ENCODE measurements around the gene CADM1.

Gene CADM1

GRCh38 chr11:115178705-115179104, 325.5 kb downstream of the CADM1 start:
- Mint-ChIP-seq H3K27ac (no peak overlapping the region), H3K27me3 (no peaks in the 10 kb centered on the region), H3K4me1 (ENCODE audit: low read depth) (no peaks in the 10 kb centered on the region), H3K36me3 (ENCODE audit: low read depth) (no peaks in the 10 kb centered on the region), H3K4me3 (no peak overlapping the region), H3K9me3 (no peaks in the 10 kb centered on the region)
- DNase-seq, result no peak

- H3K4me1 Mint-ChIP-seq (ENCODE audit: low read depth), result no peaks in the 10 kb centered on the region
- no peaks in the 10 kb centered on the region for H3K9me3 Mint-ChIP-seq
- no peaks in the 10 kb centered on the region for H3K27me3 Mint-ChIP-seq
- H3K27ac Mint-ChIP-seq, result no peak overlapping the region
- no peak overlapping the region for H3K4me3 Mint-ChIP-seq
- no peaks in the 10 kb centered on the region for H3K36me3 Mint-ChIP-seq (ENCODE audit: low read depth)
- no peak for DNase-seq
Measured at GRCh38 chr11:115173136-115173535, 331.1 kb downstream of the CADM1 start.

GRCh38 chr11:115170133-115170815, 333.9 kb downstream of the CADM1 start:
- Mint-ChIP-seq H3K36me3 (ENCODE audit: low read depth) (no peaks in the 10 kb centered on the region), H3K4me3 (no peak overlapping the region), H3K9me3 (no peaks in the 10 kb centered on the region), H3K4me1 (ENCODE audit: low read depth) (no peaks in the 10 kb centered on the region), H3K27ac (no peak overlapping the region), H3K27me3 (peaks cover 3% of the 10 kb centered on the region)
- peak; percentile 35 for DNase-seq

DNA sequence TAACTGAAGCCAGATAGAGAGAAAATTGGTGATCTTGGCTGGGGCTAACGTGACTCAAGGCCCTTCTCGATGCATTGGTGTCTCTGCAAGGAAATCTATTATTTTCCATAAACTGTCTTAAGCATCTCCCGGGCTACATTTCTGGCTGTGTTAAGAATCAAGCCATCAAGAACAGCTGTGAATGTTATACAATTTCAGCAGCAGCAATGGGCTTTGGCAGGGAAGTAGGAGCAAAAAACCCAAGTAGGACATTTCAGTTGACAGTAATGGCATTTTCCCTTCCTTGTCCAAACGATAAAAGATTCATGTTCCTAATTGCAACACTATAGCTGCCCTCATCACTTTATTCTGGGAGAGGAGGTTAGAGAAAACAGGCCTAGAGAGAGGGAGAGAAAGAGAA, 335.0 kb downstream of the CADM1 start:
- Mint-ChIP-seq H3K4me1 (ENCODE audit: low read depth) (no peaks in the 10 kb centered on the region), H3K4me3 (no peak overlapping the region), H3K36me3 (ENCODE audit: low read depth) (no peaks in the 10 kb centered on the region), H3K27me3 (peaks cover 7% of the 10 kb centered on the region), H3K27ac (no peak overlapping the region), H3K9me3 (no peaks in the 10 kb centered on the region)
- no peak for DNase-seq

GRCh38 chr11:115168686-115169085, 335.5 kb downstream of the CADM1 start:
- no peaks in the 10 kb centered on the region for H3K9me3 Mint-ChIP-seq
- no peaks in the 10 kb centered on the region for H3K36me3 Mint-ChIP-seq (ENCODE audit: low read depth)

GRCh38 chr11:115168229-115168671, 336.0 kb downstream of the CADM1 start:
- Mint-ChIP-seq H3K9me3 (no peaks in the 10 kb centered on the region), H3K36me3 (ENCODE audit: low read depth) (no peaks in the 10 kb centered on the region), H3K27ac (no peak overlapping the region), H3K27me3 (peaks cover 7% of the 10 kb centered on the region), H3K4me3 (no peak overlapping the region), H3K4me1 (ENCODE audit: low read depth) (no peaks in the 10 kb centered on the region)
- no peak for DNase-seq

More at GRCh38 chr11:115168686-115169085, 335.5 kb downstream of the CADM1 start:
- Mint-ChIP-seq H3K4me3 (no peak overlapping the region), H3K27ac (no peak overlapping the region), H3K4me1 (ENCODE audit: low read depth) (no peaks in the 10 kb centered on the region), H3K27me3 (peaks cover 7% of the 10 kb centered on the region)
- DNase-seq, result no peak

GRCh38 chr11:115167456-115167855, 336.8 kb downstream of the CADM1 start:
- no peak for DNase-seq
- Mint-ChIP-seq H3K4me1 (ENCODE audit: low read depth) (no peaks in the 10 kb centered on the region), H3K4me3 (no peak overlapping the region), H3K27me3 (peaks cover 7% of the 10 kb centered on the region), H3K9me3 (no peaks in the 10 kb centered on the region), H3K27ac (no peak overlapping the region), H3K36me3 (ENCODE audit: low read depth) (no peaks in the 10 kb centered on the region)

GRCh38 chr11:115166820-115167219, 337.4 kb downstream of the CADM1 start:
- Mint-ChIP-seq H3K27me3 (peaks cover 7% of the 10 kb centered on the region), H3K27ac (no peak overlapping the region), H3K9me3 (no peaks in the 10 kb centered on the region), H3K36me3 (ENCODE audit: low read depth) (no peaks in the 10 kb centered on the region), H3K4me3 (no peak overlapping the region), H3K4me1 (ENCODE audit: low read depth) (no peaks in the 10 kb centered on the region)
- DNase-seq, result no peak

- Mint-ChIP-seq H3K36me3 (ENCODE audit: low read depth) (no peaks in the 10 kb centered on the region), H3K4me3 (no peak overlapping the region), H3K9me3 (no peaks in the 10 kb centered on the region), H3K27ac (no peak overlapping the region), H3K4me1 (ENCODE audit: low read depth) (no peaks in the 10 kb centered on the region), H3K27me3 (peaks cover 11% of the 10 kb centered on the region)
- DNase-seq, result no peak
Measured at GRCh38 chr11:115164774-115165173, 339.4 kb downstream of the CADM1 start.

DNA sequence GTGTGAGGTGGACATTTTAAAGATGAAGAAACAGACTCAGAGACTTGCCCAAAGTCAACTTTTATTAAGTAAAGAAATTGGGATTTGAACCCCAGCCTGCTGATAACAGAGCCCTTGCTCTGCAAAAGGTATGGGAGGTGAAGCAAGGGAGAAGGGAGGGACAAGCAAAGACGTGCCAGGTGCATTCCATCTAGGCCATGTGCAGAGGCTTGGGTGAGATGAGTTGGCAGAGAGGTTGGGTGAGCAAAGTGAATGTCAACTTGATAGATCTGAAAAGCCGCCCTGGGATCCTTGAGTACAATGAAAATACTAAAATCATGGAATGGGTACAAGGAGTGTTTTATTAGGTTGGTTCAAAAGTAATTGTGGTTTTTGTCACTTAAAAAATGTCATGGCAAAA, 341.3 kb downstream of the CADM1 start:
- H3K4me3 Mint-ChIP-seq, result no peak overlapping the region
- no peaks in the 10 kb centered on the region for H3K9me3 Mint-ChIP-seq
- H3K36me3 Mint-ChIP-seq (ENCODE audit: low read depth), result no peaks in the 10 kb centered on the region
- no peaks in the 10 kb centered on the region for H3K4me1 Mint-ChIP-seq (ENCODE audit: low read depth)
- H3K27ac Mint-ChIP-seq, result no peak overlapping the region
- H3K27me3 Mint-ChIP-seq, result peaks cover 11% of the 10 kb centered on the region
- DNase-seq, result no peak

DNA sequence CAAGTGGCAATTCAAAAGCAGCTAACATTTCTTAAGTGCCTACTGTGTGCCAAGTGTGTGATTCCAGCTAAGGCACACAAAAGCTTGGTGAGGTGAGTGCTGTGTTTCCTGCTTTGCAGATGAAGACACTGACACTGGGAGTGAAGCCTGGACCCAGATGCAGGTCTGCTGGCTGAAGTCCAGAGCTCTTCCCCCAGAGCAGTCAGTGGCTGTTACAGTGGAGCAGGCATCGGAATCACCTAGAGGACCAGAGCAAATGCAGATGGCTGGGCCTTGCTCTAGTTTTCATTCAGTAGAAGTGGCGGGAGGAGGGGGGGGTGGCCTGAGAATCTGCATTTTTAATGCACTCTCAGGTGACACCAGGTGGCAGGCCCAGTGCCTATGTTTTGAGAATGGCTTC, 342.3 kb downstream of the CADM1 start:
- Mint-ChIP-seq H3K27ac (no peak overlapping the region), H3K27me3 (peaks cover 7% of the 10 kb centered on the region), H3K4me3 (no peak overlapping the region), H3K9me3 (no peaks in the 10 kb centered on the region), H3K4me1 (ENCODE audit: low read depth) (no peaks in the 10 kb centered on the region), H3K36me3 (ENCODE audit: low read depth) (no peaks in the 10 kb centered on the region)
- no peak for DNase-seq

DNA sequence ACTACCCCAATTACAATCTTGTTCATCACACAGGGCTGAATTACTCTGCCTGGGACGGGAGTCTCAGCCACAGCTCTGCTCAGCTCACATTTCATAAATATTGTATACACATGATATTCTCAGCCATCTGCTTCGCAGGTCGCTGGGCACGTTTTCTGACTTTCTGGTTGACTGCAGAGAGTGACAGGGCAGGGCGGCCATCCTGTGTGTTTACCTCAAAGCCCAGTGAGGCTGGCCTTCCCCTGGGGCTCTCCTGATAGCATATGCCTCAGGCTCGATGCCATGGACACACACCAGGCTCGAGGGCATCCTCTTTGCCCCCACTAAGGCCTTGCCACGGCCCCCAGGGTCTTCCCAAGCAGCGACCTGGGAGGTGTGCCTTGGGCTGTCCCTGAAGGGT, 345.0 kb downstream of the CADM1 start:
- H3K27ac Mint-ChIP-seq, result no peak overlapping the region
- H3K4me1 Mint-ChIP-seq (ENCODE audit: low read depth), result no peaks in the 10 kb centered on the region

DNA sequence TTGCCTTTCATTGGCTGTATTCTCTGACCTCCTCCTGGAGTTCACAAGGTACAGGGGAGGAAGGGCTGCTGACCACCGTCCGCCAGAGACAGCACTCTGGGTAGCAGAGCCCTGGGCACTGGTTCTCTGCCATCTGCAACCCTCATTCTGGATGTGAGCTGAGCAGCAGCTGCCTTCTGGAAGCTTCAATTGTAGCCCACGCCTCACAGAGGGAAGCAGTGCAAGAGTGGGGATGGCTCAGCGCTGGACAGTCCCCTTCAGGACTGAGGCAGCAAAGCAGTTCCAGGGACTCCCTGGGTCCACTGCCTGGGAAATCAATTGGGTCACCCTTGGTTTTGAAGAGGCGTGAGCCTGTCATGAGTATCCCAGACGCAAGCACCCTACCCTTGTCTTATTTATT, 346.2 kb downstream of the CADM1 start:
- peaks cover 3% of the 10 kb centered on the region for H3K27me3 Mint-ChIP-seq
- H3K9me3 Mint-ChIP-seq, result no peaks in the 10 kb centered on the region
- H3K27ac Mint-ChIP-seq, result no peak overlapping the region
- no peak overlapping the region for H3K4me3 Mint-ChIP-seq
- no peaks in the 10 kb centered on the region for H3K36me3 Mint-ChIP-seq (ENCODE audit: low read depth)
- H3K4me1 Mint-ChIP-seq (ENCODE audit: low read depth), result no peaks in the 10 kb centered on the region
- no peak for DNase-seq

More for the DNA sequence above, 345.0 kb downstream of the CADM1 start:
- no peak overlapping the region for H3K4me3 Mint-ChIP-seq
- H3K9me3 Mint-ChIP-seq, result no peaks in the 10 kb centered on the region
- no peak for DNase-seq
- H3K36me3 Mint-ChIP-seq (ENCODE audit: low read depth), result no peaks in the 10 kb centered on the region
- H3K27me3 Mint-ChIP-seq, result peaks cover 3% of the 10 kb centered on the region

DNA sequence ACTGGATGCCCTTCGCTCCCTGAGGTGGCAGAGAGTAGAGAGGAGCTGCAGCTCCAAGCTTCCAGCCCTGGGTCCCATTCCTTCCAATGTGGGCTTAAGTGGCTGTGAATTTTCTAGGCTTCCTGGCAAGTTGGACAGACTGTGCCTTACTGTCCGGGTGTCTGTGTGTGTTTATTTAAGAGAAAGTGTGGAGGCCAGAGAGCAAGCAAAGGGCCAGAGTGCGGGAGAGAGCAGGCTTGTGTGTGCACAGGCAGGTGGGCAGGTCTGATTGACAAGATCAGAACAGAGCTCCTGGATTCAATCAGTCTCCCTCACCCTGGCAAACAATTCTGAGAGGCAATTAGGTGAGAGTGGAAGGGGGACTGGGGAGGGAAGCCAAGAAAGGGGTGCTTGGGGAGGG, 347.0 kb downstream of the CADM1 start:
- Mint-ChIP-seq H3K9me3 (no peaks in the 10 kb centered on the region), H3K27ac (no peak overlapping the region), H3K4me1 (ENCODE audit: low read depth) (no peaks in the 10 kb centered on the region), H3K4me3 (no peak overlapping the region), H3K27me3 (peaks cover 3% of the 10 kb centered on the region), H3K36me3 (ENCODE audit: low read depth) (no peaks in the 10 kb centered on the region)
- DNase-seq, result no peak

GRCh38 chr11:115155978-115156377, 348.2 kb downstream of the CADM1 start:
- no peaks in the 10 kb centered on the region for H3K9me3 Mint-ChIP-seq
- no peaks in the 10 kb centered on the region for H3K36me3 Mint-ChIP-seq (ENCODE audit: low read depth)
- no peaks in the 10 kb centered on the region for H3K4me1 Mint-ChIP-seq (ENCODE audit: low read depth)
- no peak overlapping the region for H3K4me3 Mint-ChIP-seq
- DNase-seq, result no peak
- no peak overlapping the region for H3K27ac Mint-ChIP-seq
- peaks cover 3% of the 10 kb centered on the region for H3K27me3 Mint-ChIP-seq

GRCh38 chr11:115155320-115155719, 348.9 kb downstream of the CADM1 start:
- Mint-ChIP-seq H3K4me3 (no peak overlapping the region), H3K4me1 (ENCODE audit: low read depth) (no peaks in the 10 kb centered on the region), H3K27ac (no peak overlapping the region), H3K27me3 (no peaks in the 10 kb centered on the region), H3K36me3 (ENCODE audit: low read depth) (no peaks in the 10 kb centered on the region), H3K9me3 (no peaks in the 10 kb centered on the region)
- no peak for DNase-seq
